ENCODE data around the gene PARVB.

DNA sequence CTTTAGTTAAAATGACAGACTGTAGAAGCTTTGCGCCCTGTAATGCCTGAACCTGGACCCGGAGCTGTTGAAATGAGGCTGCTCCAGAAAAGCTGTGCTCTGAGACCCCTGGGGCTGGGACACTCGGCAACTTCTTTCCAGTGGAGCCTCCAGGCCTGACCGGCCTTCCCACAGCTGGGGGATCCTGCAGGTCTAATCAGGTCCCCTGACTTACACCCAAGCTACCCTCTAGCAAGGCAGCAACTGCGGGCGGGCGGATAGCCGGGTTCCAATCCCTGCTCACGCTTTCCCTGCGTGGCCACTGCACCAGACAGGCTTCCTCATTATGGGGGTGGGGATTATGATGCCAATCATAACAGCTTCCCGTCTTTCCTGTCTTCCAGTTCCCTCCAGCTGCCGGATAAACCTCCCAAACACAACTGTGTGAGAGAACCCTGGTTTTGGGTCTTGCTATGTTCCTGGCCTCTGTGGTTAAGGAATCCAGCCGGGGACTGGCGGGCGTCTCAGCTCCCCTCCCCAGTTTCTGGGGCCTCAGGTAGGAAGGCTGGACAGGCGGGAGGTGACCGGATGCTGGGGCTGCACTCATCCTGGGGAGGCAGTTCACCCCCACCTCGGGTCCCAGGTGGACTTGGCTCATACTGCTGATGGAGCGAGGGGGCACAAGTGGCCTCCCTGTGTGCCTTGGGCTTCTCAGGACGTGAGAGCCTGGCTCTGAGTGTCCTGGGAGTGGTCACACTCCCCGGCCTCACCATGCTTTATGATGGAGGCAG is 195.2 kb downstream of the PARVB start:
- TF ChIP-seq, protein P1, sequence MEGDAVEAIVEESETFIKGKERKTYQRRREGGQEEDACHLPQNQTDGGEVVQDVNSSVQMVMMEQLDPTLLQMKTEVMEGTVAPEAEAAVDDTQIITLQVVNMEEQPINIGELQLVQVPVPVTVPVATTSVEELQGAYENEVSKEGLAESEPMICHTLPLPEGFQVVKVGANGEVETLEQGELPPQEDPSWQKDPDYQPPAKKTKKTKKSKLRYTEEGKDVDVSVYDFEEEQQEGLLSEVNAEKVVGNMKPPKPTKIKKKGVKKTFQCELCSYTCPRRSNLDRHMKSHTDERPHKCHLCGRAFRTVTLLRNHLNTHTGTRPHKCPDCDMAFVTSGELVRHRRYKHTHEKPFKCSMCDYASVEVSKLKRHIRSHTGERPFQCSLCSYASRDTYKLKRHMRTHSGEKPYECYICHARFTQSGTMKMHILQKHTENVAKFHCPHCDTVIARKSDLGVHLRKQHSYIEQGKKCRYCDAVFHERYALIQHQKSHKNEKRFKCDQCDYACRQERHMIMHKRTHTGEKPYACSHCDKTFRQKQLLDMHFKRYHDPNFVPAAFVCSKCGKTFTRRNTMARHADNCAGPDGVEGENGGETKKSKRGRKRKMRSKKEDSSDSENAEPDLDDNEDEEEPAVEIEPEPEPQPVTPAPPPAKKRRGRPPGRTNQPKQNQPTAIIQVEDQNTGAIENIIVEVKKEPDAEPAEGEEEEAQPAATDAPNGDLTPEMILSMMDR (IDR thresholded peaks at IDR 0.05), result no peak
- TF ChIP-seq POLR2A (IDR thresholded peaks at IDR 0.05), result no peak

Measured in body of pancreas (tissue), 4 donors.